MM.1S (cell line): Measurements from ENCODE around the gene EEF1E1.

Experiments
- CTCF ChIP-seq: fragments of 300-600 bp; sonication (generic); IDR thresholded peaks from 2 replicates; pipeline ENCODE4 v1.5.1; 2016; ENCODE audit warnings: antibody characterized with exemption, low read length, mixed read lengths
- EZH2 ChIP-seq: fragments of 300-600 bp; sonication (generic); optimal IDR thresholded peaks from 2 replicates; pipeline ENCODE3; 2017; ENCODE audit warnings: low read depth, mild to moderate bottlenecking, antibody characterized with exemption, low read length, mixed read lengths
- EZH2phosphoT487 ChIP-seq: fragments of 300-600 bp; sonication (generic); IDR thresholded peaks from 2 replicates; pipeline ENCODE4 v1.6.1; 2018; ENCODE audit warnings: antibody characterized with exemption, low read length

GRCh38 chr6:8082954-8083858 lies 19.1 kb downstream of the EEF1E1 start:
- TF ChIP-seq EZH2 (no peak), CTCF (no peak), EZH2phosphoT487 (no peak)
